Hepatic stellate cell (primary cell): Measurements from ENCODE around the gene NLRC5.
A peak's percentile ranks its signal among the peaks of the same experiment; 100 is the strongest.

Source experiments
- DNase-seq: peaks from one replicate; pipeline ENCODE4 v3.0.0; 2011; ENCODE audit warnings: low spot score

NLRC5 gene

GRCh38 chr16:57027067-57027466 lies 37.7 kb downstream of the NLRC5 start:
- no peak for DNase-seq

GRCh38 chr16:57028086-57028485 lies 38.7 kb downstream of the NLRC5 start:
- DNase-seq: no peak

DNA sequence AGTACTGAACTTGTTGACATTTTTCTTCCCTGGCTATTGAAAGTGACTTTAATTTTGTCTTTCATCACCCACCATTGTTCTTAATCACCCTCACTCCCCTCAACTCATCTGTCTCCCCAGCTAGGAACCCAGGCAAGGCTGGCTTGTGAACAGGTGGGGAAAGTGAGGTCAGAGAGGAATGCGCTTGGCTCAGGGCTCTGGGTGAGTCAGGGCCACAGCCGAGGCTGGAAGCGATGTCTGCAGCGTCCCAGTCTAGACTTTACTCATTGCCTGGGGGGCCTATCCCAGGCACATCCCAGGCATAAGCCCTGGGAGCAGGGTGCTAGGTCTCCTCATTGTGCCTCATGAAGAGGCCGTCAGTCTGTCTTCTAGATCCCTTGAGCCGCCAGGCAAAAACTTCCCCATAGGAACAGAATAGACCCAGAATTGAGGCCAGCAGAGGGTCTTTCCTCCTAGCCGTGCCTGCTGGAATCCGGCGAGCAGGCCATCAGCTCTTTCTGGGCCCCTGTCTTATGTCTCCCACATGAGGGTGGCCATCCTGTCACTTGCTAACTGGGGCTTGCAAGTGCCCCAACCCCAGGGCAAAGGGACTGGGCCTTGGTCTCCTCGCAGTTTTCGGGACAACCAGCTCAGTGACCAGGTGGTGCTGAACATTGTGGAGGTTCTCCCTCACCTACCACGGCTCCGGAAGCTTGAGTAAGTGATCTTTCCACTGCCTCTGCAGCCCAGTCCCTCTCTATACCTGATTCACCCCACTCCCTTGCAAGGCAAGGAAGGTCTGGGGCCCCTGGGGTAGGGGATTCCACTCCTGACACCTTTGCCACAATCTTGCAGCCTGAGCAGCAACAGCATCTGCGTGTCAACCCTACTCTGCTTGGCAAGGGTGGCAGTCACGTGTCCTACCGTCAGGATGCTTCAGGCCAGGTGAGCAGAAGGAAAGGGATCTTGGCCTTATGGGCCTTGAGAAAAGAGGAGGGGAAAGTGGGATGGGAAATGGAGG lies 40.1 kb downstream of the NLRC5 start:
- DNase-seq: no peak

GRCh38 chr16:57030346-57030902 lies 41.1 kb downstream of the NLRC5 start:
- no peak for DNase-seq

- DNase-seq: no peak
These were observed 41.8 kb downstream of the NLRC5 start for GRCh38 chr16:57031156-57031555.

GRCh38 chr16:57032346-57032745 lies 43.0 kb downstream of the NLRC5 start:
- DNase-seq: no peak

DNA sequence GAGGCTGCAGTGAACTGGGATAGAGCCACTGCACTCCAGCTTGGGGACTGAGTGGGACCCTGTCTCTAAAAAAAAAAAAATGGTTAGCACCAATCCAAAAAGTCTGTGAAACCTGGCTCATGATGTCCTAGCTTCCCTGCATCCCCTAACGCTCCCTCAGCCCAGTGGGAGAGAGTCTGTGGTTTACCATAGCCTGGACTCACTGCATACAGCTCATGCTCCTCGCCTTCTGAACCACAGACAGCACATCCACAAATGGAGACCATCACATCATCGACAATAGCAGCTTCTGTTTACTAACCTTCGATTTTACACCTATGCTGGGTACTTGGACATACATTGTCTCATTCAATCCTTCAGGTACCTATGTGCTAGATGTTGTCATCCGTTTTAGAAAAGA lies 43.6 kb downstream of the NLRC5 start:
- DNase-seq: no peak

GRCh38 chr16:57036315-57036714 lies 47.0 kb downstream of the NLRC5 start:
- DNase-seq: no peak

DNA sequence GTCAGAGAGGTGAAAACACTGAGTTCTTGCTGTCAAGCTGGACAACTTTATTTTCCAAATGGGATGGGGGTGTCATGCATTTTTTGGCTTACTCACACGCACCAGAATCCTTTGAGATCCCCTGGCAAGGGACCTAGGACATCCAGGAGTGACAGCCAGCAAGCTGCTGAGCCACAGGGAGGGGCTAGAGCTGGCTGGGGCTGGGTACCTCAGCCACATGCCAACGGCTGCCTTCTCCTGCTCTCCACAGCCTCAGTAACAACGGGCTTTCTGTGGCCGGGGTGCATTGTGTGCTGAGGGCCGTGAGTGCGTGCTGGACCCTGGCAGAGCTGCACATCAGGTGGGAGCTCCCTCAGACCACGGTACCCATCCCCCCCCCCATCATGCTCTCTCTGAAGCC lies 47.6 kb downstream of the NLRC5 start:
- no peak for DNase-seq

GRCh38 chr16:57038166-57038565 lies 48.8 kb downstream of the NLRC5 start:
- no peak for DNase-seq

GRCh38 chr16:57039148-57039812 lies 49.9 kb downstream of the NLRC5 start:
- DNase-seq: peak; percentile 86

DNA sequence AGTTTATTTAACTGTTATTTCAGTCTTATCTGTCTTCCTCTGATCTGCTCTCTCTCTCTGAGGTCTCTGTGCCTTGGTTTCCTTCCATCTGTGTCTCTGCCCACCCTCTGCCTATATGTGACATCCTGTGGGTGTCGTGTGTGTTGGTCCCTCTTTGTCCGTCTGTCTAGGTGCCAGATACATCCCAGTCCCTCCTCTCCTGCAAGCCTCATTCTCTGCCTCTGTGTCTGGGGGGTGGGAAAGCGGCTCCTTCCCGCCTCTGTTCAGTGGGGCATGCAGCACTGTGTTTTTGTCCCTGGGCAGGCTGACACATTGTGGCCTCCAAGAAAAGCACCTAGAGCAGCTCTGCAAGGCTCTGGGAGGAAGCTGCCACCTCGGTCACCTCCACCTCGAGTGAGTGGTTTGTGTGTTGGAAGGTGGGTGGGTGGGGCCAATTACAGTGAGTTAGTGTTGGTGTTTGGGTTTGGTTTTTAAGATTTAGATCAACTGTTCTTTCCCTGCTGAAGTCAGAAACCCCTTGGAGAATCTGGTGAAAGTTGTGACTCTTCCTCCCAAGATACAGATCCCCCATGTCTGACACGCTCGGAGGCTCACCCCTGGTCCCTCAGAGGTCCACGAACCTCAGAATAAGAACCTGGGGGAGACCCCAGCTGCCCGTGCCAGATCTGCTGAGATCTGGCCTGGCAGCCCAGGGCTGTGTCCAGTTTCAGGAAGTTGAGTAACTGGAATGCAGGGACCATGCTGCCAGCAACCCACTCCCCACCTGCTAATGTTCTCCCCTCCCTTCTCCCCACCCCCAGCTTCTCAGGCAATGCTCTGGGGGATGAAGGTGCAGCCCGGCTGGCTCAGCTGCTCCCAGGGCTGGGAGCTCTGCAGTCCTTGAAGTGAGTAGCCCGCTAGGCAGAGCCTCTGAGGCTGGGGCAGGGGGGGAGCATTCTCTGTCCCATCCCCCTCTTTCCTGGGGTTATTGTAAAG lies 52.1 kb downstream of the NLRC5 start:
- DNase-seq: no peak

DNA sequence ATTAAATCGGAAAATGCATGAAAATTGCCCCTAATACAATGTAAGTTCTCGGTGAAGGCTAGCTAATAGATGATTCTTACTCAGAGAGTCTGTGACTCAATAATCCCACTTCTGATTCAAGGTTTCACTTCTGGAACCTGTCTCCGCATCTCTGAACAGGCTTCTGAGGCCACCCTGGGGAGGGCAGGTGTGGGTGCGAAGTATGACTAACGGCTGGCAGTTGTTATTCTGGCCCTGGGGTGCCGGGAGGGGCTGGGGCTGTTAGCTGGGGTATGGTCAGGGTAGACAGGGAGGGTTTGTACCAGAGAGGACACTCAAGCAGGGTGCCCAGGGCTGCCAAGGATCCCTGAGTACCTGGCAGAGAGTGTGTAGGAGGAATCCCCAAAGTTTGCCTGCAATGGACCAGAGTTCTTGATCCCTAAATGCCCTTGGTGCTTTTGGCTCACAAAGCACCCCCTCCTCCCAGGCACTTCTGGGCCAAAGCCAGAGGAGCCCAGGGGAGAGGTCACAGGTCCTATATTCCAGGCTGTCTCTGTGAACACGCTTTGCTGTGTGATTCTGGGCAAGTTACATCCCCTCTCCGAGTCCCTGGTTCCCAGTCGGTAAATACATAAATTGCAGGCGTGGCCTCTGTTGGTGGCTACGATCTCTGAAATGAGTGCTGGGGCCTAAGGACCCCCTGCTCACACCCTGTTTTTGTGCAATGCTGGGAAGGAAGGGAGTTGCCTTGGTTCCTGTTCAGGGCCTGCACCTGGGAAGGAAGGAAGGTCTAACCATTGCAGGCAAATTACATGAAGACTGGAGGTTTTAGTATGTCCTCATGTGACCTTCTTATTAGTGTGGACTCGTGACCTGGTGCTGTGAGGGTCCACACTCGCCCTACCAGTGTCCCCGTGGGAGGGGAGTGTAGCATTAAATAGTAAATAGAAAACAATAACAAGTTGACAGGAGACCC lies 53.1 kb downstream of the NLRC5 start:
- no peak for DNase-seq

DNA sequence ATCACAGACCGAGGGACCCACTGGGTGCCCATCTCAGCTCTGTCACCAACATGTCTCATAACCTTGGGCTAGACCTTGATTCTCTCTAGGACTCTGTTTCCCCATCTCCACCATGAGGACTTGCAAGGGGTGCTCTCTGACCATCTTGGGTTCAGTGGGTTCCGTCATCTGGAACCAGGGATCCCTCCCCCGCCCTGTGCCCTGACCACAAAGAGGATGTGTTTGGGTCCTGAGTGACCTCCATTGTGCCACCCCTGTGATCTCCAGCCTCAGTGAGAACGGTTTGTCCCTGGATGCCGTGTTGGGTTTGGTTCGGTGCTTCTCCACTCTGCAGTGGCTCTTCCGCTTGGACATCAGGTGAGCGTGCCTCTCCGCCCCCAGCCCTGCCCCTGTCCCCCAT lies 53.9 kb downstream of the NLRC5 start:
- no peak for DNase-seq

- no peak for DNase-seq
These were observed 55.8 kb downstream of the NLRC5 start for GRCh38 chr16:57044931-57045693.

DNA sequence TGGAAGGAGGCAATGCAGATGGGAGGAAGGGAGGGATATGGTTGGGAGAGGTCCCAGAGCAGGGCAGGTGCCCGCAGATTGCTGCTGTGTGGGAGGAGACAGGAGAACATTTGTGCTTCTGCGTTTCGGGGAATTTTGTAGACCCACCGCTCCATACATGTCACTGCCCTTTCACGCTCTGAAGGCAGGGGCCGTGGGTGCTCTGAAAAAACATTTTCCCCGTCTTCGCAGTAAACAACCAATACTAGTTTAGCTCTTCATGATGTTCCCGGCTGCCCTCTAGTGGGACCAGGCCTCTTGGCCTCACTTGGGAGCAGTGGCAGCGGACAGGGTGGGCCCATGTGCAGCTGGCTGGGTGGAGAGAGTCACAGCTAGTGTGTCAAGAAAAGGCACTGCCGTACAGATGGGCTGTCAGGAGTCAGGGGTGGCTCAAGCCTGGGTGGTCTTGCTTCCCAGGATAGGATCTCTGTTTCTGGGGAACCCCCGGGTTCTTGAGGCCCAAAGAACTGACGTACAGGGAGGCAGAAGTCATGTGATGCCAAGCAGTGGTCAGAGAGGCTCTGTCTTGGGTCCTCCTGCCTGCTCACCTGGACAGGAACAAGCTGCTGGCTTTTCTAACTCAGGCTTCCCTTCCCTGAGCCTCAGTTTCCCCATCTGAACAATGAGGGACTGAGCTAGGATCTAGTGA lies 56.5 kb downstream of the NLRC5 start:
- peak; percentile 70 for DNase-seq

DNA sequence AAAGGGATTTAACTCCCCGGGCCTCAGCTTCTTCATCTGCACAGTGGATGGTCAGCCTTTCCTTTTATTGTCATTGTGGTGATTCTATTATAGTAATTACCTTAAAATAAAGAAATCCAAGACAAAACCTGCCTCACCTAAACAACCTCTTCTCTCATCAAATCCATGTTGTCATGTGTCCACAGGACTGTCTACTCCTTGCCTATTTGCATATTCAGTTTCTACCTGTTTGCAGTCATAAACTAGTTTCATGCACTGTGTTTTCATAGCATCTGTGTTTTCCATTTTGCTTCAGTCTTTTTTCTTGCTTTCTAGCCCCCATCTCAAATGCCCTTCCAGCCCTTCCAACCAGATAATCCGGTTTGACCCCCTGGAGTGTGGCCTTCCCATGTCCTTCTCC lies 58.7 kb downstream of the NLRC5 start:
- no peak for DNase-seq

DNA sequence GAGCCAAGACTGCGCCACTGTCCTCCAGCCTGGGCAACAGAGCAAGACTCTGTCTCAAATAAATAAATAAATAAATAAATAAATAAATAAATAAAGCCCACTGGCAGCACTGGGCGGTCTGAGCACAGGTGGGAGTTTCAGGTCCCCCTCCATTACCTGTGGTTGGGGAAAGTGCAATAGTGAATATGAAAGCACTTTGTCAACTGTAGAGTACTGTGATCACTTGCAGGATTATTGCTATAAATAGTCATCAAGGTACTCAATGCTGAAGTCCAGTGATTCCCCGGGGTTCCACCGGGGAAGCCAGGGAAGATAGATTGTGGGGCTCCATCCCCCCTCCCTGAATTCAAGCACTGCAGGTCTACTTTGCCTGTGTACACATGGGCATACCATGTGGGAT lies 60.3 kb downstream of the NLRC5 start:
- no peak for DNase-seq

- DNase-seq: no peak
These were observed 62.4 kb downstream of the NLRC5 start for GRCh38 chr16:57051696-57052228.
